HCT116 (cell line): ENCODE data around the gene PRKG1. TPM values are rescaled to one million over a fixed set of nuclear protein-coding genes. Genes with fewer than 3 reads are reported as not detected.

Experiments
- ATAC-seq: fragments of 200-7000 bp; cut with Tn5 transposase; 2 replicates; pipeline ENCODE4 v1.9.1; 2020; ENCODE audit warnings: mild to moderate bottlenecking, moderate library complexity
- BruUV-seq: library from RNA; stranded (reverse); fragments of 400-500 nt; replicated peaks from 2 replicates; lab custom pipeline; 2021; lab: Mats Ljungman, UMichigan
- CTCF ChIA-PET: fragments of 300-600 bp; sonication (Branson Sonifier 250); formaldehyde crosslinking; loops from one replicate; lab custom pipeline; 2021; ENCODE audit warnings: antibody characterized with exemption; lab: Charles Lee
- POLR2A ChIA-PET: fragments of 300-600, 350-600 bp; sonication (Branson Sonifier 250); formaldehyde crosslinking; loops from one replicate; lab custom pipeline; 2021; ENCODE audit warnings: antibody characterized with exemption; lab: Charles Lee
- RAD21 ChIA-PET, 2 experiments: fragments of 300-600 bp; sonication (Branson Sonifier 250); formaldehyde crosslinking; loops; one replicate each; lab custom pipeline; 2023; ENCODE audit warnings: low total read pairs in 2 of 2; ENCODE audit not compliant: uncharacterized antibody in 2 of 2, unreplicated experiment in 2 of 2, low non-redundant PET in 1 of 2; lab: Charles Lee
- DNase-seq: peaks from one replicate; pipeline ENCODE4 v3.0.0-alpha.2; 2010; ENCODE audit warnings: low read depth, low spot score
- H2AFZ ChIP-seq: fragments of 200-600 bp; shearing (Covaris generic), sonication (generic); 2 replicates; pipeline ENCODE4 v1.6.1; 2017; ENCODE audit warnings: low read depth, mixed run types, mixed read lengths, antibody characterized with exemption, low read length; ENCODE audit not compliant: poor library complexity, severe bottlenecking
- H3K27ac ChIP-seq: 2 replicates; pipeline ENCODE4 v1.5.1; 2012; ENCODE audit warnings: low read depth, low read length
- H3K27me3 ChIP-seq: fragments of 200-600 bp; sonication (generic); 2 replicates; pipeline ENCODE4 v1.6.1; 2016; ENCODE audit warnings: mixed run types, low read length, mixed read lengths; ENCODE audit not compliant: insufficient read depth
- H3K36me3 ChIP-seq, 2 experiments: fragments of 200-500 bp in 1 of 2; fragments of 200-600 bp in 1 of 2; sonication (Bioruptor generic) in 1 of 2; sonication (generic) in 1 of 2; 2 replicates each; pipeline versions ENCODE4 v1.5.1 to v1.6.1; 2014 to 2016; ENCODE audit warnings: low read length in 2 of 2, inconsistent platforms in 1 of 2, mixed read lengths in 1 of 2, mixed run types in 1 of 2; ENCODE audit not compliant: insufficient read depth in 2 of 2, control insufficient read depth in 1 of 2
- H3K4me1 ChIP-seq, 2 experiments: fragments of 200-600 bp in 1 of 2; sonication (generic) in 1 of 2; 2 replicates each; pipeline versions ENCODE4 v1.5.1 to v1.6.1; 2012 to 2017; ENCODE audit warnings: low read length in 2 of 2, inconsistent platforms in 1 of 2, mild to moderate bottlenecking in 1 of 2, mixed read lengths in 1 of 2, mixed run types in 1 of 2, moderate library complexity in 1 of 2; ENCODE audit not compliant: insufficient read depth in 2 of 2, control insufficient read depth in 1 of 2
- H3K4me2 ChIP-seq: fragments of 200-600 bp; sonication (generic); 2 replicates; pipeline ENCODE4 v1.6.1; 2017; ENCODE audit warnings: mixed run types, low read length, mixed read lengths
- H3K4me3 ChIP-seq, 2 experiments: fragments of 200-600 bp in 1 of 2; sonication (generic) in 1 of 2; replicated peaks in 1 of 2; 2 replicates each; pipeline ENCODE4 v1.5.1; 2011 to 2016; ENCODE audit warnings: low read length in 2 of 2, control low read depth in 1 of 2, low read depth in 1 of 2, mild to moderate bottlenecking in 1 of 2, mixed read lengths in 1 of 2, mixed run types in 1 of 2
- H3K79me2 ChIP-seq: fragments of 200-600 bp; sonication (generic); 2 replicates; pipeline ENCODE4 v1.6.1; 2017; ENCODE audit warnings: mild to moderate bottlenecking, mixed run types, low read length, moderate library complexity, mixed read lengths; ENCODE audit not compliant: insufficient read depth
- H3K9ac ChIP-seq: fragments of 200-600 bp; sonication (generic); 2 replicates; pipeline ENCODE4 v1.6.1; 2016; ENCODE audit warnings: low read length, mixed read lengths
- H3K9me2 ChIP-seq: fragments of 200-600 bp; sonication (generic), shearing (Covaris generic); 2 replicates; pipeline ENCODE4 v1.6.1; 2017; ENCODE audit warnings: mixed run types, mild to moderate bottlenecking, moderate library complexity; ENCODE audit not compliant: insufficient read depth
- H3K9me3 ChIP-seq, 2 experiments: fragments of 200-500 bp in 1 of 2; fragments of 200-600 bp in 1 of 2; sonication (Bioruptor generic) in 1 of 2; sonication (generic) in 1 of 2; 2 replicates each; pipeline ENCODE4 v1.6.1; 2014 to 2017; ENCODE audit warnings: low read length in 2 of 2, mixed read lengths in 2 of 2, inconsistent platforms in 1 of 2, low read depth in 1 of 2, mild to moderate bottlenecking in 1 of 2, mixed run types in 1 of 2, moderate library complexity in 1 of 2; ENCODE audit not compliant: control insufficient read depth in 1 of 2, insufficient read depth in 1 of 2
- H4K20me1 ChIP-seq: fragments of 200-600 bp; sonication (generic), shearing (Covaris generic); 2 replicates; pipeline ENCODE4 v1.6.1; 2017; ENCODE audit warnings: mixed run types, mild to moderate bottlenecking, moderate library complexity; ENCODE audit not compliant: insufficient read depth
- CEBPB ChIP-seq: IDR thresholded peaks from 2 replicates; pipeline ENCODE4 v1.6.1; 2012; ENCODE audit warnings: low read depth
- EGR1 ChIP-seq: IDR thresholded peaks from 2 replicates; pipeline ENCODE4 v1.6.1; 2012; ENCODE audit warnings: low read depth
- ELF1 ChIP-seq: IDR thresholded peaks from 2 replicates; pipeline ENCODE4 v1.6.1; 2012; ENCODE audit warnings: low read depth, borderline replicate concordance
- EZH2phosphoT487 ChIP-seq: fragments of 200-600 bp; IDR thresholded peaks from 2 replicates; pipeline ENCODE4 v1.6.1; 2018; ENCODE audit warnings: antibody characterized with exemption, borderline replicate concordance
- JUND ChIP-seq: IDR thresholded peaks from 2 replicates; pipeline ENCODE4 v1.6.1; 2012
- POLR2A ChIP-seq: IDR thresholded peaks from 2 replicates; pipeline ENCODE4 v1.7.0; 2011; ENCODE audit warnings: borderline replicate concordance; ENCODE audit not compliant: insufficient read depth, insufficient read length; ENCODE audit errors: extremely low read depth
- RAD21 ChIP-seq: IDR thresholded peaks from 2 replicates; pipeline ENCODE4 v1.6.1; 2012; ENCODE audit warnings: low read depth, mild to moderate bottlenecking
- SP1 ChIP-seq: IDR thresholded peaks from 2 replicates; pipeline ENCODE4 v1.6.1; 2012; ENCODE audit warnings: low read depth
- TCF7L2 ChIP-seq: IDR thresholded peaks from 2 replicates; pipeline ENCODE4 v1.7.0; 2011; ENCODE audit warnings: borderline replicate concordance, inconsistent platforms; ENCODE audit not compliant: insufficient read depth, insufficient read length; ENCODE audit errors: extremely low read depth
- YY1 ChIP-seq: IDR thresholded peaks from 2 replicates; pipeline ENCODE4 v1.6.1; 2011; ENCODE audit warnings: low read length, low read depth, moderate library complexity, mild to moderate bottlenecking; ENCODE audit not compliant: insufficient replicate concordance; ENCODE audit errors: extremely low read depth
- ZFX ChIP-seq: fragments of 450-650 bp; IDR thresholded peaks from 2 replicates; pipeline ENCODE4 v1.6.1; 2017
- intact Hi-C: fragments of 100-400 bp; cut with micrococcal nuclease; formaldehyde crosslinking; loops from 2 replicates; pipeline ENCODE4 v1.10.0; 2022
- total RNA-seq: library from RNA; stranded (reverse); gene quantifications from one replicate; pipeline ENCODE4 v1.2.1, GENCODE V29; 2021; ENCODE audit not compliant: unreplicated experiment
- TF ChIP-seq, protein P1 (sequence below): IDR thresholded peaks from 2 replicates; pipeline ENCODE4 v1.6.1; 2012
- TF ChIP-seq, protein P2 (sequence below): IDR thresholded peaks from 2 replicates; pipeline ENCODE4 v1.6.1; 2011; ENCODE audit warnings: mild to moderate bottlenecking, low read length, moderate library complexity; ENCODE audit not compliant: insufficient replicate concordance; ENCODE audit errors: extremely low read depth
- TF ChIP-seq, protein P3 (sequence below), 3 experiments: fragments of 200-600 bp in 1 of 3; sonication (generic) in 1 of 3; IDR thresholded peaks in 2 of 3; conservative IDR thresholded peaks in 1 of 3; 2 replicates each; pipeline ENCODE4 v1.5.1; 2012 to 2017; ENCODE audit warnings: low read depth in 2 of 3, low read length in 2 of 3, antibody characterized with exemption in 1 of 3, borderline replicate concordance in 1 of 3, control low read depth in 1 of 3, mild to moderate bottlenecking in 1 of 3, mixed read lengths in 1 of 3, mixed run types in 1 of 3, moderate library complexity in 1 of 3; ENCODE audit not compliant: insufficient read depth in 1 of 3
- TF ChIP-seq, protein P4 (sequence below): IDR thresholded peaks from 2 replicates; pipeline ENCODE4 v1.6.1; 2012

The PRKG1 gene
- total RNA-seq, 1 experiment from 2014 or later = 1.4 TPM

DNA sequence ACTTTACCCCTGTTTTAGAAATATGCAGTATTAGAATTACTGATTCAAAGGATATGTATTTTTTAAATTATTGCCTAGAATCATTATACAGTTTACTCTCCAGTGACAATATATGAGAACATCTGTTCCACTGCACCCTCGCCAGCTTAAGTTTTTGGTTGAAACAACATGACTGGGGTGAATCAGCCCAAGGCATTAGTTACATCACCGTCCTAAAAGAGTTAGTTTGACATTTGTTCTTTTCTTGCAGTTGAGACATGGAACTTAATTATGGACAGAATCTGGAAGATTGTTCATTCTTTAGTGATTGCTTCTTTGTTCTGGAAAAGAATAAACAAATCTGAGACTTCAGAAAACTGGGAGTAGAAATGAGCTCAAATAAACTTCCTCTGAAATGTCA is 1072.5 kb downstream of the PRKG1 start:
- Histone ChIP-seq H3K4me2 (no peak overlapping the region), H3K36me3 (no peaks in the 10 kb centered on the region), H3K79me2 (no peaks in the 10 kb centered on the region), H3K27me3 (no peaks in the 10 kb centered on the region), H3K4me1 (no peaks in the 10 kb centered on the region), H4K20me1 (no peaks in the 10 kb centered on the region), H3K9me3 (no peaks in the 10 kb centered on the region), H3K9me2 (no peaks in the 10 kb centered on the region), H3K9ac (no peak overlapping the region), H3K27ac (no peak overlapping the region), H2AFZ (no peak overlapping the region), H3K4me3 (no peak overlapping the region)
- CTCF ChIA-PET = no interaction called here
- POLR2A ChIA-PET = no interaction called here
- RAD21 ChIA-PET = no interaction called here
- no peak for ATAC-seq
- no TSS peak for BruUV-seq
- no peak for DNase-seq
- intact Hi-C loops = no loop called here
- TF ChIP-seq, protein P1, sequence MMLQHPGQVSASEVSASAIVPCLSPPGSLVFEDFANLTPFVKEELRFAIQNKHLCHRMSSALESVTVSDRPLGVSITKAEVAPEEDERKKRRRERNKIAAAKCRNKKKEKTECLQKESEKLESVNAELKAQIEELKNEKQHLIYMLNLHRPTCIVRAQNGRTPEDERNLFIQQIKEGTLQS = no peak
- no peak for TF ChIP-seq EZH2phosphoT487
- no peak for TF ChIP-seq TCF7L2
- no peak for TF ChIP-seq ZFX
- no peak for TF ChIP-seq EGR1
- no peak for TF ChIP-seq SP1
- TF ChIP-seq, protein P2, sequence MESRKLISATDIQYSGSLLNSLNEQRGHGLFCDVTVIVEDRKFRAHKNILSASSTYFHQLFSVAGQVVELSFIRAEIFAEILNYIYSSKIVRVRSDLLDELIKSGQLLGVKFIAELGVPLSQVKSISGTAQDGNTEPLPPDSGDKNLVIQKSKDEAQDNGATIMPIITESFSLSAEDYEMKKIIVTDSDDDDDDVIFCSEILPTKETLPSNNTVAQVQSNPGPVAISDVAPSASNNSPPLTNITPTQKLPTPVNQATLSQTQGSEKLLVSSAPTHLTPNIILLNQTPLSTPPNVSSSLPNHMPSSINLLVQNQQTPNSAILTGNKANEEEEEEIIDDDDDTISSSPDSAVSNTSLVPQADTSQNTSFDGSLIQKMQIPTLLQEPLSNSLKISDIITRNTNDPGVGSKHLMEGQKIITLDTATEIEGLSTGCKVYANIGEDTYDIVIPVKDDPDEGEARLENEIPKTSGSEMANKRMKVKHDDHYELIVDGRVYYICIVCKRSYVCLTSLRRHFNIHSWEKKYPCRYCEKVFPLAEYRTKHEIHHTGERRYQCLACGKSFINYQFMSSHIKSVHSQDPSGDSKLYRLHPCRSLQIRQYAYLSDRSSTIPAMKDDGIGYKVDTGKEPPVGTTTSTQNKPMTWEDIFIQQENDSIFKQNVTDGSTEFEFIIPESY = no peak
- no peak for TF ChIP-seq JUND
- no peak for TF ChIP-seq POLR2A
- no peak for TF ChIP-seq RAD21
- TF ChIP-seq, protein P3, sequence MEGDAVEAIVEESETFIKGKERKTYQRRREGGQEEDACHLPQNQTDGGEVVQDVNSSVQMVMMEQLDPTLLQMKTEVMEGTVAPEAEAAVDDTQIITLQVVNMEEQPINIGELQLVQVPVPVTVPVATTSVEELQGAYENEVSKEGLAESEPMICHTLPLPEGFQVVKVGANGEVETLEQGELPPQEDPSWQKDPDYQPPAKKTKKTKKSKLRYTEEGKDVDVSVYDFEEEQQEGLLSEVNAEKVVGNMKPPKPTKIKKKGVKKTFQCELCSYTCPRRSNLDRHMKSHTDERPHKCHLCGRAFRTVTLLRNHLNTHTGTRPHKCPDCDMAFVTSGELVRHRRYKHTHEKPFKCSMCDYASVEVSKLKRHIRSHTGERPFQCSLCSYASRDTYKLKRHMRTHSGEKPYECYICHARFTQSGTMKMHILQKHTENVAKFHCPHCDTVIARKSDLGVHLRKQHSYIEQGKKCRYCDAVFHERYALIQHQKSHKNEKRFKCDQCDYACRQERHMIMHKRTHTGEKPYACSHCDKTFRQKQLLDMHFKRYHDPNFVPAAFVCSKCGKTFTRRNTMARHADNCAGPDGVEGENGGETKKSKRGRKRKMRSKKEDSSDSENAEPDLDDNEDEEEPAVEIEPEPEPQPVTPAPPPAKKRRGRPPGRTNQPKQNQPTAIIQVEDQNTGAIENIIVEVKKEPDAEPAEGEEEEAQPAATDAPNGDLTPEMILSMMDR (IDR thresholded peaks at IDR 0.05 in 2 of 3, conservative IDR thresholded peaks at IDR 0.05 in 1 of 3; ENCODE audit: borderline replicate concordance in 1 of 3, insufficient read depth in 1 of 3, low read depth in 2 of 3, low read length in 2 of 3) = no peak
- TF ChIP-seq CEBPB = no peak
- TF ChIP-seq ELF1 = no peak
- TF ChIP-seq, protein P4, sequence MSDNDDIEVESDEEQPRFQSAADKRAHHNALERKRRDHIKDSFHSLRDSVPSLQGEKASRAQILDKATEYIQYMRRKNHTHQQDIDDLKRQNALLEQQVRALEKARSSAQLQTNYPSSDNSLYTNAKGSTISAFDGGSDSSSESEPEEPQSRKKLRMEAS = no peak
- TF ChIP-seq YY1 = no peak
